GM18868 (cell line): ENCODE data around the gene RCAN2.

Source experiments
- ATAC-seq: cut with Tn5 transposase; IDR thresholded peaks from one replicate; pipeline ENCODE4 v1.9.1; 2021; ENCODE audit warnings: mild to moderate bottlenecking, moderate library complexity; ENCODE audit not compliant: unreplicated experiment

The RCAN2 gene

GRCh38 chr6:46491201-46491627 is at the start of gene RCAN2:
RCAN2 (minus strand) TSS chr6:46491449.
- ATAC-seq: peak; percentile 56

- no peak for ATAC-seq
Measured at GRCh38 chr6:46539866-46540265, 48.6 kb upstream of the RCAN2 start.

GRCh38 chr6:46538800-46539480 is 47.7 kb upstream of the RCAN2 start:
- no peak for ATAC-seq

- no peak for ATAC-seq
Measured at GRCh38 chr6:46530896-46531295, 39.6 kb upstream of the RCAN2 start.

GRCh38 chr6:46528961-46529750 is 37.9 kb upstream of the RCAN2 start:
- no peak for ATAC-seq

GRCh38 chr6:46526607-46527006 is 35.4 kb upstream of the RCAN2 start:
- no peak for ATAC-seq

GRCh38 chr6:46525583-46525982 is 34.3 kb upstream of the RCAN2 start:
- ATAC-seq: no peak

- no peak for ATAC-seq
Measured at GRCh38 chr6:46521464-46521971, 30.3 kb upstream of the RCAN2 start.

GRCh38 chr6:46517202-46517601 is 26.0 kb upstream of the RCAN2 start:
- ATAC-seq: no peak

- no peak for ATAC-seq
Measured at GRCh38 chr6:46513533-46513932, 22.3 kb upstream of the RCAN2 start.

GRCh38 chr6:46511320-46511719 is 20.1 kb upstream of the RCAN2 start:
- no peak for ATAC-seq

GRCh38 chr6:46510651-46511050 is 19.4 kb upstream of the RCAN2 start:
- no peak for ATAC-seq

- ATAC-seq: no peak
Measured at GRCh38 chr6:46509981-46510510, 18.8 kb upstream of the RCAN2 start.

- no peak for ATAC-seq
Measured at GRCh38 chr6:46509063-46509462, 17.8 kb upstream of the RCAN2 start.

GRCh38 chr6:46507426-46507825 is 16.2 kb upstream of the RCAN2 start:
- no peak for ATAC-seq

- no peak for ATAC-seq
Measured at GRCh38 chr6:46505693-46506512, 14.7 kb upstream of the RCAN2 start.

- no peak for ATAC-seq
Measured at GRCh38 chr6:46504242-46504641, 13.0 kb upstream of the RCAN2 start.

- ATAC-seq: no peak
Measured at GRCh38 chr6:46502486-46503119, 11.4 kb upstream of the RCAN2 start.

GRCh38 chr6:46501136-46502089 is 10.2 kb upstream of the RCAN2 start:
- ATAC-seq: no peak
